HG03520 (cell line): ENCODE results near the gene CT45A7.
"Not testable (repeated sequence)": the region's sequence is repeated elsewhere in the genome, so short reads cannot be mapped to it uniquely, and the experiment has no call there.

Experiments
- ATAC-seq: cut with Tn5 transposase; IDR thresholded peaks from one replicate; pipeline ENCODE4 v1.9.1; 2021; ENCODE audit warnings: mild to moderate bottlenecking, moderate library complexity; ENCODE audit not compliant: unreplicated experiment

Gene CT45A7, protein sequence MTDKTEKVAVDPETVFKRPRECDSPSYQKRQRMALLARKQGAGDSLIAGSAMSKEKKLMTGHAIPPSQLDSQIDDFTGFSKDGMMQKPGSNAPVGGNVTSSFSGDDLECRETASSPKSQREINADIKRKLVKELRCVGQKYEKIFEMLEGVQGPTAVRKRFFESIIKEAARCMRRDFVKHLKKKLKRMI

GRCh38 chrX:135837180-135837579, at the start of gene CT45A7:
CT45A7 (minus strand) TSS chrX:135837280; CDS start chrX:135833533, 3,747 bp downstream.
- not testable (repeated sequence) for ATAC-seq

DNA sequence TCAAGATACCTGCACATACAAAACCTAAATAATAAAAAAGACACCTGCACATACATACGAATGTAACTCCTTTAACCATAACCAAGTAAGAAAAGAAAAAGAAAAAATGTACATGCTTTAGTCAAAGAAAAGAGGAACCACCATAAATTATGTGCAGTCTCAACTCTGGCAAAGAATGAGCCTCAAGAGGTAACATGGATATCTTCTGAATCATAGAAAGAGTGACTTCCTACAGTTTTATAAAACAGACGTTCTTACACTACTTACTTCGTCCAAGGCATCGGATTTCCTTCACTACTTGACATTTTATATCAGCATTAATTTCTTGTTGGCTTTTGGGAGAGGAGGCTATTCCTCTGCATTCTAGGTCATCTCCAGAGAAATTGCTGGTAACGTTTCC, 45.7 kb upstream of the CT45A7 start:
- ATAC-seq: not testable (repeated sequence)

GRCh38 chrX:135871712-135872111, 34.6 kb upstream of the CT45A7 start, which contains the start of gene CT45A9:
CT45A9 (minus strand) TSS chrX:135871812; CDS start chrX:135868061, 3,751 bp downstream.
- not testable (repeated sequence) for ATAC-seq

GRCh38 chrX:135854438-135854837, 17.4 kb upstream of the CT45A7 start, which contains the start of gene CT45A8:
CT45A8 (minus strand) TSS chrX:135854538; CDS start chrX:135850783, 3,755 bp downstream.
- not testable (repeated sequence) for ATAC-seq

GRCh38 chrX:135819912-135820311, 17.2 kb downstream of the CT45A7 start, which contains the start of gene CT45A2:
CT45A2 (minus strand) TSS chrX:135820012; CDS start chrX:135816265, 3,747 bp downstream.
- not testable (repeated sequence) for ATAC-seq

GRCh38 chrX:135802687-135803086, 34.4 kb downstream of the CT45A7 start, which contains the start of gene CT45A6:
CT45A6 (minus strand) TSS chrX:135802787; CDS start chrX:135798993, 3,794 bp downstream.
- ATAC-seq: not testable (repeated sequence)

DNA sequence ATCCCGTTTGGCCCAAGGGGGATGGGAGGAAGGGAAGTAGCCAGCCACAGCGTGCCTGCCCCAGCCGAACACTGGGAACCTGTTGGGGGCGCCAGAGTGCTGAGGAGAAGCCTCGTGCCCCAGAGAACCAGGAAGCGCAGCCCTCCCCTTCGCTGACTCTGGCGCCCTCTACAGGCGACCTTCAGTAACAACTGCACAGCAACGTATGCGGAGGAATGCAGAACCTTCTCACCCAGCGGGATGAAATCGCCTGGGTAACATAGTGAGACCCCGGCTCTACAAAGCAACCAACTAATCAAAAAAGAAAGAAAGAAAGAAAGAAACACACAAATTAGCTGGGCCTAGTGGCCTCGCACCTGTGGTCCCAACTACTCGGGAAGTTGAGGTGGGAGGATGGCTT, 51.7 kb downstream of the CT45A7 start, which contains the start of gene CT45A5:
Gene CT45A5 (minus strand): TSS at position 101 of the 400 bp plus-strand sequence. CDS start 3,774 bp downstream, outside the sequence.
- not testable (repeated sequence) for ATAC-seq
